ENCODE data around the gene UBN2. TPM values are rescaled to one million over a fixed set of nuclear protein-coding genes. Genes with fewer than 3 reads are reported as not detected.
A peak's percentile ranks its signal among the peaks of the same experiment; 100 is the strongest.

UBN2 gene
- total and polyA plus RNA-seq, 2 of the 13 experiments (the other 11 are each of a cell fraction or from before 2014, with no cell fraction given), result 5.6 to 5.7 TPM

GRCh38 chr7:139230774-139231512, at the start of gene UBN2 (continued):
- peak; percentile 69; the same call in 1 of the 2 replicates for TF ChIP-seq ZNF142 (CRISPR knock-in tag; IDR thresholded peaks at IDR 0.05)
- peak; percentile 96 for TF ChIP-seq CREM (IDR thresholded peaks at IDR 0.05)
- peak; percentile 51; the same call in 1 of the 2 replicates for TF ChIP-seq CREM (CRISPR knock-in tag; IDR thresholded peaks at IDR 0.05)
- peak; percentile 65; the same call in 1 of the 2 replicates for TF ChIP-seq ZNF275 (CRISPR knock-in tag; IDR thresholded peaks at IDR 0.05; ENCODE audit: borderline replicate concordance)
- TF ChIP-seq MAZ (IDR thresholded peaks at IDR 0.05; ENCODE audit: borderline replicate concordance, low read depth, low read length), result no peak
- TF ChIP-seq MAZ (CRISPR knock-in tag; IDR thresholded peaks at IDR 0.05; ENCODE audit: low read depth), result no peak; the same call in 1 of the 2 replicates
- TF ChIP-seq PRDM4 (CRISPR knock-in tag; IDR thresholded peaks at IDR 0.05; ENCODE audit: borderline replicate concordance), result no peak
- TF ChIP-seq AKAP8 (CRISPR knock-in tag; IDR thresholded peaks at IDR 0.05), result no peak
- peak; percentile 94 for TF ChIP-seq SIN3A (IDR thresholded peaks at IDR 0.05; ENCODE audit: borderline replicate concordance, low read depth, low read length)
- no peak; the same call in 1 of the 2 replicates for TF ChIP-seq ZNF205 (CRISPR knock-in tag; IDR thresholded peaks at IDR 0.05)
- TF ChIP-seq ZBTB39 (CRISPR knock-in tag; IDR thresholded peaks at IDR 0.05), result no peak
- peak; percentile 43; the same call in 1 of the 2 replicates for TF ChIP-seq ZBTB4 (CRISPR knock-in tag; IDR thresholded peaks at IDR 0.05; ENCODE audit: borderline replicate concordance)
- TF ChIP-seq BCL6 (CRISPR knock-in tag; IDR thresholded peaks at IDR 0.05), result peak; percentile 47
